Heart left ventricle (tissue), 16 donors: ENCODE results near the gene CNTNAP4. TPM values are rescaled to one million over a fixed set of nuclear protein-coding genes. Genes with fewer than 3 reads are reported as not detected.

Experiments
- ATAC-seq, 4 donors: fragments of 200-7000 bp; cut with Tn5 transposase; one replicate each; pipeline ENCODE4 v1.9.1; 2020 to 2022; ENCODE audit warnings: moderate library complexity in 4 of 4, mild to moderate bottlenecking in 3 of 4, moderate number of reproducible peaks in 1 of 4
- DNase-seq, 5 donors: peaks; one replicate each; pipeline ENCODE4 v3.0.0-alpha.2; 2020
- H3K27ac ChIP-seq, 12 donors: fragments of 200-600 bp; sonication (generic) in 4 of 12; one replicate each; pipeline versions ENCODE4 v1.5.0 to v1.8.0; 2016 to 2022; ENCODE audit warnings: mild to moderate bottlenecking in 2 of 12
- H3K27me3 ChIP-seq, 9 donors: fragments of 200-600 bp; sonication (generic) in 2 of 9; one replicate each; pipeline versions ENCODE4 v1.5.1 to v1.8.0; 2016 to 2022; ENCODE audit warnings: mild to moderate bottlenecking in 3 of 9
- H3K36me3 ChIP-seq, 9 donors: fragments of 200-600 bp; sonication (generic) in 2 of 9; one replicate each; pipeline versions ENCODE4 v1.5.0 to v1.8.0; 2018 to 2022; ENCODE audit warnings: mild to moderate bottlenecking in 2 of 9
- H3K4me1 ChIP-seq, 12 donors: fragments of 200-600 bp; sonication (generic) in 4 of 12; one replicate each; pipeline versions ENCODE4 v1.5.0 to v1.8.0; 2016 to 2022; ENCODE audit warnings: mild to moderate bottlenecking in 3 of 12
- H3K4me3 ChIP-seq, 12 donors: fragments of 200-600 bp; sonication (generic) in 4 of 12; one replicate each; pipeline versions ENCODE4 v1.5.0 to v1.8.0; 2017 to 2022; ENCODE audit warnings: mild to moderate bottlenecking in 9 of 12, moderate library complexity in 4 of 12
- H3K9me3 ChIP-seq, 12 donors: fragments of 200-600 bp; sonication (generic) in 4 of 12; one replicate each; pipeline versions ENCODE4 v1.5.0 to v1.8.0; 2016 to 2022; ENCODE audit warnings: mild to moderate bottlenecking in 1 of 12
- POLR2A ChIP-seq, 2 donors: fragments of 450-650 bp; IDR thresholded peaks; one replicate each; pipeline ENCODE4 v1.6.1; 2017; ENCODE audit warnings: antibody characterized with exemption in 2 of 2, mild to moderate bottlenecking in 2 of 2, moderate library complexity in 2 of 2
- WGBS, 4 donors: extraction: QIAGEN DNeasy Blood & Tissue Kit in 2 of 4; methylation state at CpG; one replicate each; pipeline versions ENCODE4 v1.1.5 to v1.1.7; 2013 to 2018; 5-methylcytosine and 5-hydroxymethylcytosine counted together
- intact Hi-C, 10 donors: fragments of 100-400 bp; cut with DNase I; formaldehyde crosslinking; loops; one replicate each; pipeline versions ENCODE4 v1.11.1 to v1.14.2; 2022
- polyA plus RNA-seq, 2 donors: library from polyadenylated mRNA; stranded (reverse); fragments of 200-250 nt; gene quantifications; one replicate each; pipeline ENCODE4 v1.2.3, GENCODE V29; 2013
- total RNA-seq, 9 donors: library from RNA; depleted of rRNA in 2 of 9; stranded (reverse); fragments of >200 nt in 2 of 9; fragmentation: NEBNext Ultra II Directional in 3 of 9; extraction: Animal tissue kit (Norgen Biotek cat#: 25700) in 3 of 9; gene quantifications; one replicate each; pipeline versions ENCODE4 v1.1.0 to v1.2.4, GENCODE V29; 2016 to 2023
- TF ChIP-seq, protein P1 (sequence below), 12 donors: fragments of 200-600 bp; sonication (generic) in 4 of 12; IDR thresholded peaks; one replicate each; pipeline versions ENCODE4 v1.5.0 to v1.8.0; 2018 to 2022; ENCODE audit warnings: antibody characterized with exemption in 12 of 12, mild to moderate bottlenecking in 5 of 12
- donor health status: ischemic (EF 13 %, LVEDD 7.1; RV severe dilation, severe dysfunction).
- donor health status: healthy with polysubstance abuse.
- donor health status: DM: no; HTN: yes; CAD: no.
- donor health status: DM: no; HTN: no; CAD: no.
- donor health status: ischemic (EF 25% LVEDD 6.9; RV normal size, moderate dysfunction).
- donor health status: ischemic (EF 25% LVEDD 5.7; RV mildly dilated, moderate dysfunction).
- donor health status: healthy.
- donor health status: DM: yes; HTN: yes; CAD: no.
- donor health status: ischemic (EF 35%, LVEDD 5.7; RV mildly dilated, moderate dysfunction).
- donor health status: nonischemic (EF 11% LVEDD 7.7; RV severe dilation, severe dysfunction).
- donor health status: DM: yes; HTN: yes; CAD: no.
- donor health status: PGD.
- donor health status: ischemic (EF 29% LVEDD 5.4; RV normal size, mild dysfunction).
- donor health status: nonischemic (EF 23%, LVEDD 6.1; RV moderate dilation, normal function).

Gene CNTNAP4
- total and polyA plus RNA-seq, 11 donors, result not detected

DNA sequence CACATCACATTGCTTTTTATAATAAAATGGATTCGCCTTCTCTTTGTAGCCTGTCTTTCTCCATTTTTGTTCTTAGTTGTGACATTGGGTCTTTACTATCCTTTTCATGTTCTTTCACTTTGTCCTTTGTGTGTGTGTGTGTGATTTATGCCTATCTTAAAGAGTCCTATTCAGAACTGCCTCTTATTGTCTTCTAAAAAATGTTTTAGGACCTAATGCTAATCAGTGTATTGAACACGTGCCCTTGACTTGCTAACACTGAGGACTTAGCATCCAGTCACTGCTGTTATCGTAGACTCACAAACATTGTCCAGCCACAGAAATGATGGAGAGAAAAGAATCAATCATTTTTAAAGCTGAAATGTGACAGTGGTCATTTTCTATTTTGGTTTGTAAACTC, 251.9 kb downstream of the CNTNAP4 start:
- Histone ChIP-seq H3K27me3 (no peaks in the 10 kb centered on the region), H3K27ac (no peak overlapping the region), H3K9me3 (no peaks in the 10 kb centered on the region), H3K36me3 (no peaks in the 10 kb centered on the region), H3K4me3 (no peak overlapping the region), H3K4me1 (no peaks in the 10 kb centered on the region)
- intact Hi-C loops, result no loop called here
- no peak for DNase-seq
- no peak for TF ChIP-seq POLR2A (IDR thresholded peaks at IDR 0.05)
- TF ChIP-seq, protein P1, sequence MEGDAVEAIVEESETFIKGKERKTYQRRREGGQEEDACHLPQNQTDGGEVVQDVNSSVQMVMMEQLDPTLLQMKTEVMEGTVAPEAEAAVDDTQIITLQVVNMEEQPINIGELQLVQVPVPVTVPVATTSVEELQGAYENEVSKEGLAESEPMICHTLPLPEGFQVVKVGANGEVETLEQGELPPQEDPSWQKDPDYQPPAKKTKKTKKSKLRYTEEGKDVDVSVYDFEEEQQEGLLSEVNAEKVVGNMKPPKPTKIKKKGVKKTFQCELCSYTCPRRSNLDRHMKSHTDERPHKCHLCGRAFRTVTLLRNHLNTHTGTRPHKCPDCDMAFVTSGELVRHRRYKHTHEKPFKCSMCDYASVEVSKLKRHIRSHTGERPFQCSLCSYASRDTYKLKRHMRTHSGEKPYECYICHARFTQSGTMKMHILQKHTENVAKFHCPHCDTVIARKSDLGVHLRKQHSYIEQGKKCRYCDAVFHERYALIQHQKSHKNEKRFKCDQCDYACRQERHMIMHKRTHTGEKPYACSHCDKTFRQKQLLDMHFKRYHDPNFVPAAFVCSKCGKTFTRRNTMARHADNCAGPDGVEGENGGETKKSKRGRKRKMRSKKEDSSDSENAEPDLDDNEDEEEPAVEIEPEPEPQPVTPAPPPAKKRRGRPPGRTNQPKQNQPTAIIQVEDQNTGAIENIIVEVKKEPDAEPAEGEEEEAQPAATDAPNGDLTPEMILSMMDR (IDR thresholded peaks at IDR 0.05), result no peak
- WGBS, 4 donors, result 79 to 88% (median 86%) methylated on average over 3 of the region's 3 CpGs
- ATAC-seq, result no peak

DNA sequence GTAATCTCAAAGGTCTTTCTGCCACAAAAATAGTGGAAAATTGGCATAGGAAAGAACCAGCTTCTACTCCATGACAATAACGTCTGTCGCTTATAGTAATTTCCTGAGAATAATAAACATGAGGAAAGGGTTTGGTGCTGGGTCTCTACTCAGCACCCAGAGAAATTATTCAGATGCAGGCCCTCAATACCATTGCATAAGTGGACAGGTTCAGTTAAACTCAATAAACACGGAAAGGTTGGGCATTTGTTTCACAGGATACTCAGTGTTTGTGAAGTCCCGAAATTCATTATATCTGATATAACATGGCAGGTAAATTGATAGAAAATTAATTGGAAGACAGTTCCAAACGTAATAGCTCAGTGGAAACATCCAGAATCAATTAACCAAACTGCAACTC, 254.0 kb downstream of the CNTNAP4 start:
- TF ChIP-seq, protein P1 (IDR thresholded peaks at IDR 0.05), result no peak
- TF ChIP-seq POLR2A (IDR thresholded peaks at IDR 0.05), result no peak
- Histone ChIP-seq H3K27me3 (no peaks in the 10 kb centered on the region), H3K36me3 (no peaks in the 10 kb centered on the region), H3K4me1 (no peaks in the 10 kb centered on the region), H3K27ac (no peak overlapping the region), H3K4me3 (no peak overlapping the region), H3K9me3 (no peaks in the 10 kb centered on the region)
- no peak for ATAC-seq
- DNase-seq, result no peak
- 65 to 82% (median 76%) methylated on average over 5 of the region's 5 CpGs for WGBS, 4 donors
- intact Hi-C loops, result no loop called here

DNA sequence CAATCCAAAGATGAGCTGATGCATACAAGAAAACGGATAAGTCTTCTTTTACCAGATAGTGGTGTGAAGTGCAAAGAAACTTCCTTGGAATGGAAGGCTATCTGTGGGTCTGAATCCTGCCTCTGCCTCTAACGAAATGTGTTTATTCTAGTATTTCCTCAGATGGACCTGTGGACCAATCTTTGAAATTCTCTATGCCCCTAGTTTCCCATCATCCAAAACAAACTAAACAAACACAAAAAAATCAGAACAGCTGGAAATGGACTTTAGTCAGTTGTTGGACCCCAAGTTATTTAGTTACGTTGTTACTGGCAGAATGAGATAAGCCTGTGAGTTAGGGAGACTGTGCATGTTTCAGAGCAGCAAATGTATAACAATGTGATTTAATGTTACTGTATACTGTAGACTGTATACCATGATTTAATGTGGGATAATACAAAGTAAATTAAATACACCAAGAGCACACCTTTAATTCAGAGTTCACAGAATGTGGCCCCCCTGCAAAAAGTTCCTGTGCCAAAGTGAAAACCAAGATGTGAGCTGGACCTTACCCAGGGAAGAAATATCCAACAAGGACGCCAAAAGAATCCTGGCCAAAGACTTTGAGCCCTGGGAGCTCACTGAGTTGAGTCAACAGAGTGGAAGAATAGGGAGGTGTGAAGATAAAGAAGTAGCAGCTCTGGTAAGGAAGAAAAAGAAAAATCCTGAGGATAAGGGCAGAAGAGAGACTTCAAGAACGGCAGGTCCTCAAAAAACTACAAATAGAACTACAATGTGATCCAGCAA, 255.2 kb downstream of the CNTNAP4 start:
- Histone ChIP-seq H3K4me1 (no peaks in the 10 kb centered on the region), H3K36me3 (no peaks in the 10 kb centered on the region), H3K9me3 (no peaks in the 10 kb centered on the region), H3K27ac (no peak overlapping the region), H3K27me3 (no peaks in the 10 kb centered on the region), H3K4me3 (no peak overlapping the region)
- intact Hi-C loops, result no loop called here
- no peak for ATAC-seq
- 41 to 52% (median 46%) methylated on average over 5 of the region's 5 CpGs for WGBS, 4 donors
- TF ChIP-seq POLR2A (IDR thresholded peaks at IDR 0.05), result no peak
- TF ChIP-seq, protein P1 (IDR thresholded peaks at IDR 0.05), result no peak
- no peak for DNase-seq

DNA sequence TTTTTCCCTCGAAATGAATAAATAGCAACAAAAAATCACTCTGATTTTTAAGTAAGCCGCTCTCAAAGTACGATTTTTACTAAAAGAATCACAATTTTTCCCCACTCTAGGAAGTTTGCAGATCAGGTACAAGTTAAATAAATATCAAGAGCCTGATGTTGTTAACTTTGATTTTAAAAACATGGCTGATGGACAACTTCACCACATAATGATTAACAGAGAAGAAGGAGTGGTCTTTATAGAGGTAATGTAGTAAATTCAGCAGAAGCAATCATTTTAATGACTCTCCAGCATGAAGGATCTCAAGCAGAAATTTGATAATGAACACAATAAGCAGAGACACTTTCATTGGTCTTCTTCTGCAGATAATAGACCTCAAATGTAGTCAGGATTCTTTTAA, 262.4 kb downstream of the CNTNAP4 start:
- ATAC-seq (no peak), DNase-seq (no peak)
- Histone ChIP-seq H3K4me3 (no peak overlapping the region), H3K27ac (no peak overlapping the region), H3K9me3 (no peaks in the 10 kb centered on the region), H3K36me3 (no peaks in the 10 kb centered on the region), H3K4me1 (no peaks in the 10 kb centered on the region), H3K27me3 (no peaks in the 10 kb centered on the region)
- no peak for TF ChIP-seq POLR2A (IDR thresholded peaks at IDR 0.05)
- TF ChIP-seq, protein P1 (IDR thresholded peaks at IDR 0.05), result no peak
- intact Hi-C loops, result no loop called here
- WGBS, 4 donors, result 75 to 81% (median 76%) methylated on average over 3 of the region's 3 CpGs
